Neural crest cell (in vitro differentiated cells): ENCODE measurements around the gene RGS14. TPM values are rescaled to one million over a fixed set of nuclear protein-coding genes. Genes with fewer than 3 reads are reported as not detected.

Experiments used
- DNase-seq: peaks from one replicate; pipeline ENCODE4 v3.0.0; 2021; ENCODE audit warnings: low read depth, mixed read lengths, low spot score
- H3K27ac Mint-ChIP-seq: one replicate; pipeline ENCODE4 v1.8.0; 2021; ENCODE audit warnings: mild to moderate bottlenecking, mixed read lengths; ENCODE audit not compliant: unreplicated experiment
- H3K27me3 Mint-ChIP-seq: 2 replicates; pipeline ENCODE4 v1.8.0; 2021; ENCODE audit warnings: low read depth, mild to moderate bottlenecking, mixed read lengths
- H3K36me3 Mint-ChIP-seq: 2 replicates; pipeline ENCODE4 v1.8.0; 2021; ENCODE audit warnings: low read depth, mild to moderate bottlenecking, mixed read lengths
- H3K4me1 Mint-ChIP-seq: 2 replicates; pipeline ENCODE4 v1.8.0; 2021; ENCODE audit warnings: mixed read lengths
- H3K4me3 Mint-ChIP-seq: one replicate; pipeline ENCODE4 v1.8.0; 2021; ENCODE audit warnings: mild to moderate bottlenecking, mixed read lengths
- H3K9me3 Mint-ChIP-seq: 2 replicates; pipeline ENCODE4 v1.8.0; 2021; ENCODE audit warnings: mixed read lengths
- total RNA-seq: library from RNA; stranded (reverse); gene quantifications from 2 replicates; pipeline ENCODE4 v1.2.1, GENCODE V29; 2021
- TF ChIP-seq, protein P1 (sequence below): fragments of 200-600 bp; sonication (generic); conservative IDR thresholded peaks from 2 replicates; pipeline ENCODE4 v1.5.0; 2021; ENCODE audit warnings: antibody characterized with exemption, mild to moderate bottlenecking

RGS14 gene
- total RNA-seq, 1 donor from 2014 or later = 12.3 TPM

GRCh38 chr5:177311392-177311722, 46.4 kb upstream of the RGS14 start:
- Mint-ChIP-seq H3K27ac (peak overlapping the region; percentile 88), H3K4me3 (peak overlapping the region; percentile 89), H3K27me3 (peaks cover 3% of the 10 kb centered on the region), H3K9me3 (no peaks in the 10 kb centered on the region), H3K4me1 (peaks cover 29% of the 10 kb centered on the region), H3K36me3 (peaks cover 9% of the 10 kb centered on the region)
- TF ChIP-seq, protein P1, sequence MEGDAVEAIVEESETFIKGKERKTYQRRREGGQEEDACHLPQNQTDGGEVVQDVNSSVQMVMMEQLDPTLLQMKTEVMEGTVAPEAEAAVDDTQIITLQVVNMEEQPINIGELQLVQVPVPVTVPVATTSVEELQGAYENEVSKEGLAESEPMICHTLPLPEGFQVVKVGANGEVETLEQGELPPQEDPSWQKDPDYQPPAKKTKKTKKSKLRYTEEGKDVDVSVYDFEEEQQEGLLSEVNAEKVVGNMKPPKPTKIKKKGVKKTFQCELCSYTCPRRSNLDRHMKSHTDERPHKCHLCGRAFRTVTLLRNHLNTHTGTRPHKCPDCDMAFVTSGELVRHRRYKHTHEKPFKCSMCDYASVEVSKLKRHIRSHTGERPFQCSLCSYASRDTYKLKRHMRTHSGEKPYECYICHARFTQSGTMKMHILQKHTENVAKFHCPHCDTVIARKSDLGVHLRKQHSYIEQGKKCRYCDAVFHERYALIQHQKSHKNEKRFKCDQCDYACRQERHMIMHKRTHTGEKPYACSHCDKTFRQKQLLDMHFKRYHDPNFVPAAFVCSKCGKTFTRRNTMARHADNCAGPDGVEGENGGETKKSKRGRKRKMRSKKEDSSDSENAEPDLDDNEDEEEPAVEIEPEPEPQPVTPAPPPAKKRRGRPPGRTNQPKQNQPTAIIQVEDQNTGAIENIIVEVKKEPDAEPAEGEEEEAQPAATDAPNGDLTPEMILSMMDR = no peak
- no peak for DNase-seq

DNA sequence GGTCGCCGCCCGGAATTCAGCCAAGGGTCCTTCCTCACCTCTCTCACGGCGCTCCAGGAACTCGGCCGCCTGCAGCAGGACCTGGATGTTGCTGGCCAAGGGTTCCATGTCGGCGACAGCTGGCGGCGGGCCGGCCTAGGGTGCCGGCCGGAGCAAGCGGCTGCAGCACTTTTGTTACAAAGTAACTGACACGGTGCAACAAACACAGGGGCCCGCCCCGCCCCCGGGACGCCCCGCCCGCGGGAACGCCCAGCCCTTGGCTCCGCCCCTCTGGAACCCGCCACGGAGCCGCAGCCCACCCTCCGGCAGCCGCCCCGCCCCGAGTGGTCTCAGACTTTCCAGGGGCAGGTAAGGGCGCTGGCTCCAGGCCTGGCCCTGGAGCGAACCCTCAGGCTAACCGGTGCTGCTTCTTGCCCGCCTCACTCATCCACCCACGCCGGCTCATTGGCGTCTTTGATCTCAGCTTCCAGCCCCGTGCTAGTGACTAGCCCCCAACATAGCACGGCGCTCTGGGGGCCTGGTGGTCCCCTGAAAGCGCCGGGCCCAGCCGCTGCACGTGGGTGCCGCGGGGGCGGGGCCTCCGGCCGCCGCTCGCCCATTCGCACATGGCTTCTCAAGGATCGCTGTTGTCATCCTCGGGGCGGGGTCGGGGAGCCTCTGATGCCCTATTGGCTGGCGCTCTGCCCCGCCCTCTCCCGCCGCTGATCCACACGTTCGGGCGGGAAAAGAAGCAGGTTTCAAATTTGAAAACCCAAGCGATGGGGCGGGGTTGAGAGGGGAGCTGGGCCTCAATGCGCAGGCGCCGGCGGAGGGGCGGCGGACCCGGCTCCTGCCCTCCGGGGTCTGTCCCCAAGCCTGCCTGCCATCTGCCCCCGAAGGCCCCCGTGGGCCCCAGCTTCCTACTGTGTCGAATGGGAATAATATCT, 45.7 kb upstream of the RGS14 start, which contains the start of gene MXD3:
TSS of gene MXD3 (minus strand) at position 176 of the 926 bp plus-strand sequence. CDS start at position 108, 68 bp downstream.
- H3K9me3 Mint-ChIP-seq = no peaks in the 10 kb centered on the region
- H3K27me3 Mint-ChIP-seq = peaks cover 3% of the 10 kb centered on the region
- H3K36me3 Mint-ChIP-seq = peaks cover 4% of the 10 kb centered on the region
- TF ChIP-seq, protein P1 = no peak
- peak within 1 kb of the TSS; percentile 96 for H3K27ac Mint-ChIP-seq
- peak within 1 kb of the TSS; percentile 89 for H3K4me3 Mint-ChIP-seq
- peaks cover 29% of the 10 kb centered on the region for H3K4me1 Mint-ChIP-seq
- peak; percentile 96 for DNase-seq

GRCh38 chr5:177312649-177313181, 45.0 kb upstream of the RGS14 start:
- Mint-ChIP-seq H3K4me1 (peaks cover 29% of the 10 kb centered on the region), H3K36me3 (peaks cover 4% of the 10 kb centered on the region), H3K4me3 (peak overlapping the region; percentile 89), H3K9me3 (no peaks in the 10 kb centered on the region), H3K27ac (peak overlapping the region; percentile 96), H3K27me3 (peaks cover 3% of the 10 kb centered on the region)
- DNase-seq = no peak
- TF ChIP-seq, protein P1 = no peak

- Mint-ChIP-seq H3K9me3 (no peaks in the 10 kb centered on the region), H3K36me3 (peaks cover 4% of the 10 kb centered on the region), H3K4me3 (no peak overlapping the region), H3K27me3 (peaks cover 3% of the 10 kb centered on the region), H3K4me1 (peaks cover 33% of the 10 kb centered on the region), H3K27ac (no peak overlapping the region)
- no peak for DNase-seq
- TF ChIP-seq, protein P1 = no peak
These were observed 44.0 kb upstream of the RGS14 start for GRCh38 chr5:177313561-177314259.
